ENCODE measurements around the gene KNOP1.

Gene KNOP1

DNA sequence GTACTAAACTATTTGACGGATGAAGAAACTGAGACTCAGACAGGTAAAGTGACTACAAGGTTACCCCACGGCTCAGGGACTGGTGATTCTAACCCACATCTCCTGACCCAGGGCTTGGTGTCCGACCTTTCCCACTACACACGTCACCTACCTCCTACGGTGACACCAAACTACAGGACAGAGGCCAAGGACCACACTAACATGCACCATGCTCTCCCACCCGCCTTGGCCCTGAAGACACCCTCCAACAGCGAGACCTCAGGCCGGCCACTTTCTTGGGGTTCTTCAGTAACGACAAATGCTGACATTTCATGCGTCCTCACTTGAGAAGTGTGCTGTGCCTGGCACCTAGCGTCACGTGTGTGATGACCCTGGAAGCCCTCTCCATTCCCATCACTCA is 6.4 kb downstream of the KNOP1 start:
- H3K9ac ChIP-seq (ENCODE audit: low read depth, low read length), result no peak overlapping the region
- no peaks in the 10 kb centered on the region for H3K27me3 ChIP-seq (ENCODE audit: insufficient read depth, low read length)
- peaks cover 91% of the 10 kb centered on the region for H3K36me3 ChIP-seq (ENCODE audit: insufficient read depth, low read depth, low read length)

DNA sequence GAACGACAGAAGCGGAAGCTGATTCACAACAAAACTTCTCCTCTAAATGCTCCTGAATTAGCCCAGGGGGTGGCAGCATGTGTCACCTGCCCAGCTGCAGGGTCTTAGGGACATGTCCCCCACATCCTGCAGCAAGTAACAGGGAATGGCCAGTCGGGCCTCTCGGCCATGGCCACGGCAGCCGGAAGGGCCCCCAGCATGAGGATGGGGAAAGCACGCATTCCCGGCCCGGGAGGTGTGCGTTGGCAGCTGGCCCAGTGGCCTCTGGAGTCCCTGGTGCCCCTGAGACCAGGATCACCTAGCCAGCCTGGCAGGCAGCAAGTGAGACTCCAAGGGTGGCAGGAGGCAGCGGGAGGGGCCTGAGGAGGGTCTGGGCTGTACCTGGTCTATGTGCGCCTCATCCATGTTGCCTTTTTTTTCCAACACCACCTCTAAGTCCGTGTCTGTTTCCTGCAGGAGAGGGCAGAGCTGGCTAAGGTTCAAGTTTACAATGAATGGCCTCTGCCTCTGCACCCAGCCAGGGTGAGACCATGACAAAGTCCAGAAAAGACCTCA is 7.0 kb downstream of the KNOP1 start:
- Histone ChIP-seq H3K4me3 (ENCODE audit: low read length) (no peak overlapping the region), H3K36me3 (ENCODE audit: insufficient read depth, low read depth, low read length) (peaks cover 92% of the 10 kb centered on the region), H3K9me3 (ENCODE audit: insufficient read depth, low read depth, low read length) (no peaks in the 10 kb centered on the region), H3K4me1 (ENCODE audit: insufficient read depth, low read length) (peaks cover 39% of the 10 kb centered on the region), H3K9ac (ENCODE audit: low read depth, low read length) (no peak overlapping the region), H3K27ac (ENCODE audit: low read length) (no peak overlapping the region), H3K27me3 (ENCODE audit: insufficient read depth, low read length) (no peaks in the 10 kb centered on the region)

More for the DNA sequence above, 6.4 kb downstream of the KNOP1 start:
- Histone ChIP-seq H3K27ac (ENCODE audit: low read length) (no peak overlapping the region), H3K4me3 (ENCODE audit: low read length) (no peak overlapping the region), H3K4me1 (ENCODE audit: insufficient read depth, low read length) (peaks cover 45% of the 10 kb centered on the region), H3K9me3 (ENCODE audit: insufficient read depth, low read depth, low read length) (no peaks in the 10 kb centered on the region)

DNA sequence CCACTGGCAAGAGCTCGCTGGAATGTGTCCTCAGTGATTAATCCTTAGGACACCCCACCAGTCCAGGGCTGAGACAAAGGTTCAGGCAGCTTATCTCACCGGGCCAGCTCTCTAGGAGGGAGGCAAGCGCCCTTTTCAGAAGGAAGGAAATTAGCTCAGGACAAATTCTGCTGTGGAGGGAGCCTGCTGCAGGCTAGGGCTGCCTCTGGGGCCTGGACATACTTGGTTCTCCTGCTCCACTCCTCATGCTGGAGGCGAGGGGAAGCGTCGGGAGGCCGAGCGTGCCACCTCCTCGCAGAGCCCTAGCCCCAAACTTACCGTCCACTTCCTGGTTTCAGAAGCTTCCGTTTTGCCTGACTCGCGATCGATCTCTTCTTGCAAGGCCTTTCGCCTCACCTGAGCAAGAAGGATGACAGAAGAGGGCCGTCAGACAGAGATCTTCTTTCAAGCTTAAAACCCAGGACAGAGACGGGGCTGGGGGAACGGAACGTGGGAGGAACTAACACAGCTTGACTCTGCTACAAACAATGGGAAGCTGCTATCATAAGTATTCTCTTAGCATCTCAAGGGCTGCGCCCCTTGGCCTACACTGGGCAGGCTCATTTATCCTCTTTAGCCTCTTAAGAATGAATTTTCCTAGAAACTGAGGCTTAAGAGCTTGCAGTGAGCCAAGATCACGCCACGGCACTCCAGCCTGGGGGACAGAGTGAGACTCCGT is 7.7 kb downstream of the KNOP1 start:
- Histone ChIP-seq H3K27me3 (ENCODE audit: insufficient read depth, low read length) (no peaks in the 10 kb centered on the region), H3K9me3 (ENCODE audit: insufficient read depth, low read depth, low read length) (no peaks in the 10 kb centered on the region), H3K4me1 (ENCODE audit: insufficient read depth, low read length) (peaks cover 35% of the 10 kb centered on the region; the same call in 1 of the 2 replicates), H3K27ac (ENCODE audit: low read length) (no peak overlapping the region), H3K4me3 (ENCODE audit: low read length) (no peak overlapping the region), H3K9ac (ENCODE audit: low read depth, low read length) (0 out of 2 replicates have a peak overlapping the region, but pooled peaks have one; percentile 12), H3K36me3 (ENCODE audit: insufficient read depth, low read depth, low read length) (peaks cover 93% of the 10 kb centered on the region)

DNA sequence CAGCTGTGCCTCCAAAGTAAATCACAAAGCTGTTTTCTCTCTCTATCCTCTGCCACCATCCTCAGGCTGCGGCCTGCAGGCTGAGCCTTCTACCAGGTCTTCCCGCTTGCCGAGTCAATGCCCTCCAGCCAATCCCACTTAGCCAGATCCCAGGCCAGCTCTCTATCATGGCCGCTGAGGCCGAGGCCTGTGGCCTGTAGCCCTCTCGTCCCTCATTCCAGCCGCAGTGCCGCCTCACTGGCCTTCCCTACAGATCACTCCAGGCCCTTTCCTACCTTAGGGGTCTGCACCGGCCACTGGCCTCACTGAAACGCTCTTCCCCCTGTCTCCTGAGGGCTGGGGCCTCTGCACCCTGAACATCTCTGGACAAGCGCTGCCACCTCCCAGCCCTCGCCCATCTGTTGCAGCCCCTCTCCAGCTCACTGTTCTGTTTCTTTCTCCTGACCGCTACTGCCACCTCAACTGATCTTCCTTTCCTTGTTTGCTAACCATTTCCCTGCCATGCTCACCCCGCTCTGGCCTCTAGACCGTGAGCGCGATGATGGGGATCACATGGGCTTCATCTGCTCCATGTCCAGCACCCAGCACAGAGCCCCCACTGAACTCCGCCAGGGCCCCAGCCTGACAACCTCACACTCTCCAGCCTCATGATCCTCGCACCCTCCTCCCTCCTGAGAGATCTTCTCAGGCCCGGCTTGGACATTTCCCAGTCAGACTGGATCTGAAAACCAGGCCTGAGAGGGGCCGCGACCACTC is 8.5 kb downstream of the KNOP1 start:
- Histone ChIP-seq H3K9me3 (ENCODE audit: insufficient read depth, low read depth, low read length) (no peaks in the 10 kb centered on the region), H3K27ac (ENCODE audit: low read length) (no peak overlapping the region), H3K27me3 (ENCODE audit: insufficient read depth, low read length) (no peaks in the 10 kb centered on the region), H3K4me3 (ENCODE audit: low read length) (no peak overlapping the region), H3K4me1 (ENCODE audit: insufficient read depth, low read length) (peaks cover 35% of the 10 kb centered on the region; the same call in 1 of the 2 replicates), H3K9ac (ENCODE audit: low read depth, low read length) (peak overlapping the region; percentile 12; the same call in 1 of the 2 replicates), H3K36me3 (ENCODE audit: insufficient read depth, low read depth, low read length) (peaks cover 94% of the 10 kb centered on the region)

DNA sequence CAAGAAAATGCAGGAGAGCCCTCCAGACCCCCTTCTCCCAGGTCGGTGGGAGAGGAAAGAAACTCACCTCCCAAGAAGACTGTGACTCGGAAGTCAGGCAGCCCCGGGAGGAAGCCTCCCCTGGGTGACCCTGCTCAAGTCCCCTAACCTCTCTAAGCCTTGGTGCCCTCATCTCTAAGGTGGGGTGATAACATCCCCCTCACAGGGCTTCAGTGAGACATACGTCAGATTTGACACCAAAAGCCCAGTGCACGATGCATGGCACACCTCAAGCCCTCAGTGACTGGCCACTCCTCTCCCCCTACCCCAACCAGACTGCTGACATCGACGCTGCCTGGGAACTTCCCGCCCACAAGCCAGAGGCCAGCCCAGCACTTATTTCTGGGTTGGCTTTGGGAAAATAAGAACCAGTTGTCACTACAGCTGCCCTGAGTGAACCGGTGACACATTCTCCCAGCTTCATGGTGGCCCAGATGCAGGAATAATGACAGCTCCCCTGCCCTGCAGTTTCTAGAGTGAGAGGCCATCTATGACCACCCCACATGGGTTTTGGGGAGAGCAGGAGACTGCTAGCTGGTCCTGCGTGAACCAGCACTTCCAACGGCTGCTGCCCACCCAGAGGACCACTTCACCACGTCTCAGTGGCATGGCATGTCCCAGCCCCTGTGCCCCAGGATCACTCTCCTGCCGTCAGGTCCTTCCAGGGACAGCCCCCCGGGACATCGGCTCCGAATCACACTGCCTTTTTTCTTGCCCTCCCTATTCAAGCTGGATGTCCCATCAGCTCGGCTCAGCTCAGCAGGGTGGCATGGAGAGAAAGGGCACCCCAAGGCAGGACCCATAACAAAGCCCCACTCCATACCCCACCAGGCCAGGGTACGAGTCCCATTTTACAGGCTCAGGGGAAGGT is 9.5 kb downstream of the KNOP1 start:
- Histone ChIP-seq H3K4me3 (ENCODE audit: low read length) (no peak overlapping the region), H3K4me1 (ENCODE audit: insufficient read depth, low read length) (peaks cover 35% of the 10 kb centered on the region; the same call in 1 of the 2 replicates), H3K9me3 (ENCODE audit: insufficient read depth, low read depth, low read length) (no peaks in the 10 kb centered on the region), H3K9ac (ENCODE audit: low read depth, low read length) (no peak overlapping the region; the same call in 1 of the 2 replicates), H3K36me3 (ENCODE audit: insufficient read depth, low read depth, low read length) (peaks cover 94% of the 10 kb centered on the region), H3K27ac (ENCODE audit: low read length) (no peak overlapping the region), H3K27me3 (ENCODE audit: insufficient read depth, low read length) (no peaks in the 10 kb centered on the region)

DNA sequence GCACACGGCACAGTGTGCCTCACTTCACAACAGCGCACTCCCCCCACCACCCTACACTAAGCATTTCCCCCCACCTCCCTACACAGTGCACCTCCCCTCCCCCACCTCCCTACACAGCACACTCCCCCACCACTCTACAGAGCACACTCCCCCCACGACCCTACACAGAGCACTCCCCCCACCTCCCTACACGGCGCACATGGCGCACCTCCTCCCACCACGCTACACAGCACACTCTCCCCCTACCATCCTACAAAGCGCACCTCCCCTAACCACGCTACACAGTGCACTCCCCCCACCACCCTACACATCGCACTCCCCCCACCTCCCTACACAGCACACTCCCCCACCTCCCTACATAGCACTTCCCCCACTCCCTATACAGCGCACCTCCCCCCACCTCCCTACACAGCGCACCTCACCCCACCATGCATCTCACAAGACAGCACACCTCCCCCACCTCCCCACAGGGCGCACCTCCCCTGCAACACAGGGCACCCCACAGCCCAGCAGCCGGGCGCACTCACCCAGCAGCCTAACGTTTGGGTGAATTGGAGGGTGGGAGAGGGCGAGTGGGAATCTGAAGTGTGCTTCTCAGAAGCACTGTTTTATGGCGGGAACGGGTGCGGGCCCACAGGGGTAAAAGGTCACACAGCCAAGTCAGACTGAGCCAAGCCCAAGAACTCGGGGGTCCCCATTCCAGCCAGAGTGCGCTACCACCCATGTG is 10.3 kb downstream of the KNOP1 start:
- H3K4me1 ChIP-seq (ENCODE audit: insufficient read depth, low read length), result peaks cover 34% of the 10 kb centered on the region; the same call in 1 of the 2 replicates
- no peaks in the 10 kb centered on the region for H3K27me3 ChIP-seq (ENCODE audit: insufficient read depth, low read length)
- no peak overlapping the region for H3K27ac ChIP-seq (ENCODE audit: low read length)
- H3K9me3 ChIP-seq (ENCODE audit: insufficient read depth, low read depth, low read length), result no peaks in the 10 kb centered on the region
- no peak overlapping the region for H3K4me3 ChIP-seq (ENCODE audit: low read length)
- H3K36me3 ChIP-seq (ENCODE audit: insufficient read depth, low read depth, low read length), result peaks cover 95% of the 10 kb centered on the region
- H3K9ac ChIP-seq (ENCODE audit: low read depth, low read length), result no peak overlapping the region

DNA sequence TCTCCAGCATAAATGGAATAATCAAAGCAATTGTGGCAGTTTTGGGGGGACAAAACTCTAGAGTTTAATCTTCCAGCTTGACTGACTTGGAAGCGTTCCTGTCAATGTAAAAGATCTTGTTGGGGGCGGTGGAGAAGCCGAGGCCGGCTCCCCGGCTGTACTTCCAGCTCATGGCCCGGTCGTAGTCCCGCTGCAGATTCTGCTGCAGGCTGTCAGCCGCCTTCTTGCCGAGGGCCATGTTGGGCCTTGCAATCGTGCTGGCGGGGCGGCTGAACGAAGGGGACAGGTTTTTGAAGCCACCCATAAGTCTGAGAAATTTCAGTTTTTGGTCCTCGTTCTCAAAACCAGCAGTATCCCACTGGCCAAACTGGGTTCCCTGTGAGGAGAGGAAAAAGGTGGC is 11.2 kb downstream of the KNOP1 start:
- H3K4me1 ChIP-seq (ENCODE audit: insufficient read depth, low read length), result peaks cover 25% of the 10 kb centered on the region; the same call in 1 of the 2 replicates
- H3K9ac ChIP-seq (ENCODE audit: low read depth, low read length), result no peak overlapping the region
- peaks cover 95% of the 10 kb centered on the region for H3K36me3 ChIP-seq (ENCODE audit: insufficient read depth, low read depth, low read length)
- no peak overlapping the region for H3K4me3 ChIP-seq (ENCODE audit: low read length)
- no peak overlapping the region for H3K27ac ChIP-seq (ENCODE audit: low read length)
- no peaks in the 10 kb centered on the region for H3K27me3 ChIP-seq (ENCODE audit: insufficient read depth, low read length)
- no peaks in the 10 kb centered on the region for H3K9me3 ChIP-seq (ENCODE audit: insufficient read depth, low read depth, low read length)

DNA sequence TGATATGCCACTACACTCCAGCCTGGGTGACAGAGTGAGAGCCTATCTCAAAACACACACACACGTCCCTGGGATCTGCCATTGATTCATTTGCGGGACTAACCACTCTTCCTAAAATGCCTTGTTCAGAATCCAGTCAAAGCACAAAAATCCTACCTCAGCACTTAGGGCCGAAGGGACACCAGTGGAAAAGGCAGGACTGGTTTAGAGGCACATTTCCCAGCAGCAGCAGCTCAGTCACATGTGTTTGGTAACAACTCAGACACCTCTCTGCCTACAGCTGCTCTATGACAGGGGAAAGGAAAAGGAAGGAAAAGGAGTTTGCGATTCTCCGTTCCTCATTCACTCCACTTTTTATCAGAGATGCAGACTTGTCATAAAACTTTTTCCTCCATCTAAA is 12.2 kb downstream of the KNOP1 start:
- no peaks in the 10 kb centered on the region for H3K9me3 ChIP-seq (ENCODE audit: insufficient read depth, low read depth, low read length)
- peaks cover 93% of the 10 kb centered on the region for H3K36me3 ChIP-seq (ENCODE audit: insufficient read depth, low read depth, low read length)
- H3K9ac ChIP-seq (ENCODE audit: low read depth, low read length), result no peak overlapping the region
- H3K4me1 ChIP-seq (ENCODE audit: insufficient read depth, low read length), result peaks cover 15% of the 10 kb centered on the region; the same call in 1 of the 2 replicates
- H3K27ac ChIP-seq (ENCODE audit: low read length), result no peak overlapping the region
- H3K4me3 ChIP-seq (ENCODE audit: low read length), result no peak overlapping the region
- H3K27me3 ChIP-seq (ENCODE audit: insufficient read depth, low read length), result no peaks in the 10 kb centered on the region

DNA sequence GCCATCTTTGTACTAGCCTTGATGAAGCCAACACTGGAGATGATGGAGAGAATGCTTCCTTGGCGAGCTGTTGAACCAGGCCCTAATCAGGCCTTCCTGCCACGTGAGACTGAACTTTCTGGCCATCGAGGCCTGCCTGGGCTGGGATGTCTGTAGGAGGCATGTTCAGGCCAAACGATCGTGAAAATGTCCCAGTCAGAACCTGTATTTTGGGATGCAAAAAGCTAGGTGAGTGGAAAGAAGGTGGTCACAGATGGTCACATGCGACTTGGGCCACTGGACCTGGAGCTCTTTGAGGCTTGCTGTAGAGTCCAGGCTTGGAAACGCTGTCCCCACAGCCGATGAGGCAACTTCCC is 12.9 kb downstream of the KNOP1 start:
- Histone ChIP-seq H3K27ac (ENCODE audit: low read length) (no peak overlapping the region), H3K36me3 (ENCODE audit: insufficient read depth, low read depth, low read length) (peaks cover 94% of the 10 kb centered on the region), H3K9me3 (ENCODE audit: insufficient read depth, low read depth, low read length) (no peaks in the 10 kb centered on the region), H3K27me3 (ENCODE audit: insufficient read depth, low read length) (no peaks in the 10 kb centered on the region), H3K9ac (ENCODE audit: low read depth, low read length) (no peak overlapping the region), H3K4me1 (ENCODE audit: insufficient read depth, low read length) (peaks cover 9% of the 10 kb centered on the region; the same call in 1 of the 2 replicates), H3K4me3 (ENCODE audit: low read length) (no peak overlapping the region)

DNA sequence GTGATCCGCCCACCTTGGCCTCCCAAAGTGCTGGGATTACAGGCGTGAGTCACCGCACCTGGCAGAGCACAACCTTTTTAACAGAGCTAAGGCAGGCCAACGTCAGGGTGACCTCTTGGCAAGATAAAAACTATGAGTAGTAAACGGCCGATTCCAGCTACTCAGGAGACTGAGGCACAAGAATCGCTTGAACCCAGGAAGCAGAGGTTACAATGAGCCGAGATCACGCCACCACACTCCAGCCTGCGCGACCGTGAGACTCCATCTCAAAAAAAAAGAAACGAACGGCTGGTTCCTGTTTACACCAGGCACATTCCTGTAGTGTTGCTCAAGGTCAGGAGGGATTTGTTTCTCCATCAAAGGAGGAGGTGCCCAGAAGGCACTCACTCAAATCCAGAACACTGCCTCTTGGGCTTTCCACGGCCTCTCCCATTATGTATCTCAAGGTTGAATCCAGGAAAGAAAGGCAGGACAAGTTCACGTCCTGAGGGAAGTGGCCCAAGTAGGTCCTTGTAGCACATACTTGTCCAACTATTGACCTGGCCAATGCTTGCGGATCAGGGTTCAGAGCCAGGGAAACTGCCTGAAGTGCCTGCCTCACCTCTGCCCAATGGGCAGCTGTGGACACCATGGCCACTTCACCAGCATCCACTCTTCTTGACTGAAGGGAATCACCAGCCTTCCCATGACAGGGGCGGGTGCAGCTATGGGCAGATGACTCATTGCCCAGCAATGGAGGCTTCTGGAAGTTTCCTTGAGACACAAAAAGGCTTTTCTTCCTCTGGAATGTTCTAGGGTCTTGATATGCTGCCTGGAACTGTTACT is 13.5 kb downstream of the KNOP1 start:
- no peaks in the 10 kb centered on the region for H3K9me3 ChIP-seq (ENCODE audit: insufficient read depth, low read depth, low read length)
- H3K4me1 ChIP-seq (ENCODE audit: insufficient read depth, low read length), result peaks cover 3% of the 10 kb centered on the region; the same call in 1 of the 2 replicates
- H3K9ac ChIP-seq (ENCODE audit: low read depth, low read length), result no peak overlapping the region
- H3K36me3 ChIP-seq (ENCODE audit: insufficient read depth, low read depth, low read length), result peaks cover 94% of the 10 kb centered on the region
- H3K27me3 ChIP-seq (ENCODE audit: insufficient read depth, low read length), result no peaks in the 10 kb centered on the region
- no peak overlapping the region for H3K27ac ChIP-seq (ENCODE audit: low read length)
- H3K4me3 ChIP-seq (ENCODE audit: low read length), result no peak overlapping the region

Data from iPS-20b (cell line).